ENCODE measurements around the gene RAB38.

DNA sequence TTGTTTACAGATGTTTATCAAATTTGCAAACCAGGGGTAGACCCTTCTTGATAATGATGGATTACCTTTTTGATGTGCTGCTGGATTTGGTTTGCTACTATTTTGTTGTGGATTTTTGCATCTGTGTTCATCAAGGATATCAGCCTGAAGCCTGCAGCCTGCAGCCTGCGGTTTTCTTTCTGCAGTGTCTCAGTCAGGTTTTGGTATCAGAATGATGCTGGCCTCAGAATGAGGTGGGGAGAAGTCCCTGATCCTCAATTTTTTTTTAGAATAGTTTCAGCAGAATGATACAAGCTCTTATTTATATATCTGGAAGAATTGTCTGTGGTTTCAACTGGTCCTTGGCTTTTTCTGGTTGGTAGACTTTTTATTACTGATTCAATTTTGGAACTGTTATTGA is 19.7 kb upstream of the RAB38 start:
- TF ChIP-seq, protein P1, sequence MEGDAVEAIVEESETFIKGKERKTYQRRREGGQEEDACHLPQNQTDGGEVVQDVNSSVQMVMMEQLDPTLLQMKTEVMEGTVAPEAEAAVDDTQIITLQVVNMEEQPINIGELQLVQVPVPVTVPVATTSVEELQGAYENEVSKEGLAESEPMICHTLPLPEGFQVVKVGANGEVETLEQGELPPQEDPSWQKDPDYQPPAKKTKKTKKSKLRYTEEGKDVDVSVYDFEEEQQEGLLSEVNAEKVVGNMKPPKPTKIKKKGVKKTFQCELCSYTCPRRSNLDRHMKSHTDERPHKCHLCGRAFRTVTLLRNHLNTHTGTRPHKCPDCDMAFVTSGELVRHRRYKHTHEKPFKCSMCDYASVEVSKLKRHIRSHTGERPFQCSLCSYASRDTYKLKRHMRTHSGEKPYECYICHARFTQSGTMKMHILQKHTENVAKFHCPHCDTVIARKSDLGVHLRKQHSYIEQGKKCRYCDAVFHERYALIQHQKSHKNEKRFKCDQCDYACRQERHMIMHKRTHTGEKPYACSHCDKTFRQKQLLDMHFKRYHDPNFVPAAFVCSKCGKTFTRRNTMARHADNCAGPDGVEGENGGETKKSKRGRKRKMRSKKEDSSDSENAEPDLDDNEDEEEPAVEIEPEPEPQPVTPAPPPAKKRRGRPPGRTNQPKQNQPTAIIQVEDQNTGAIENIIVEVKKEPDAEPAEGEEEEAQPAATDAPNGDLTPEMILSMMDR (IDR thresholded peaks at IDR 0.05): no peak
- no peak for TF ChIP-seq POLR2A (IDR thresholded peaks at IDR 0.05)
